Astrocyte (in vitro differentiated cells and primary cell): ENCODE results near the gene EML6. TPM values are rescaled to one million over a fixed set of nuclear protein-coding genes. Genes with fewer than 3 reads are reported as not detected.
A peak's percentile ranks its signal among the peaks of the same experiment; 100 is the strongest.

Source experiments
- DNase-seq: peaks from one replicate; pipeline ENCODE4 v3.0.0-alpha.2; 2010; ENCODE audit warnings: low read depth
- FAIRE-seq: peaks from 2 replicates; lab custom pipeline; 2011; peaks lifted over from hg19 to GRCh38; lab: Jason Lieb, UNC
- H2AFZ ChIP-seq: 2 replicates; pipeline ENCODE4 v1.6.0; 2012; ENCODE audit warnings: low read depth, low read length, inconsistent platforms
- H3K27ac ChIP-seq: 2 replicates; pipeline ENCODE4 v1.5.1; 2011; ENCODE audit warnings: low read depth, low read length, inconsistent platforms
- H3K27me3 ChIP-seq: 2 replicates; pipeline ENCODE4 v1.6.0; 2011; ENCODE audit warnings: low read length, inconsistent platforms; ENCODE audit not compliant: insufficient read depth
- H3K36me3 ChIP-seq: 2 replicates; pipeline ENCODE4 v1.5.1; 2011; ENCODE audit warnings: low read length, inconsistent platforms; ENCODE audit not compliant: insufficient read depth
- H3K4me1 ChIP-seq: 2 replicates; pipeline ENCODE4 v1.5.1; 2011; ENCODE audit warnings: low read length, inconsistent platforms; ENCODE audit not compliant: insufficient read depth
- H3K4me2 ChIP-seq: 2 replicates; pipeline ENCODE4 v1.6.0; 2012; ENCODE audit warnings: low read length, inconsistent platforms
- H3K4me3 ChIP-seq: 2 replicates; pipeline ENCODE4 v1.5.1; 2011; ENCODE audit warnings: low read depth, mild to moderate bottlenecking, low read length, inconsistent platforms; ENCODE audit not compliant: insufficient read depth
- H3K79me2 ChIP-seq: 2 replicates; pipeline ENCODE4 v1.6.0; 2012; ENCODE audit warnings: mild to moderate bottlenecking, low read length, inconsistent platforms; ENCODE audit not compliant: insufficient read depth
- H3K9ac ChIP-seq: 2 replicates; pipeline ENCODE4 v1.6.0; 2012; ENCODE audit warnings: mild to moderate bottlenecking, low read length, inconsistent platforms
- H3K9me3 ChIP-seq: 2 replicates; pipeline ENCODE4 v1.5.1; 2012; ENCODE audit warnings: low read depth, mild to moderate bottlenecking, low read length, inconsistent platforms; ENCODE audit not compliant: insufficient read depth
- H4K20me1 ChIP-seq: 2 replicates; pipeline ENCODE4 v1.6.0; 2012; ENCODE audit warnings: low read length, inconsistent platforms; ENCODE audit not compliant: insufficient read depth
- H3K27ac Mint-ChIP-seq: one replicate; pipeline ENCODE4 v1.8.0; 2021; ENCODE audit warnings: mild to moderate bottlenecking, mixed read lengths; ENCODE audit not compliant: unreplicated experiment
- H3K27me3 Mint-ChIP-seq: one replicate; pipeline ENCODE4 v1.8.0; 2021; ENCODE audit warnings: low read depth, mixed read lengths; ENCODE audit not compliant: unreplicated experiment
- H3K36me3 Mint-ChIP-seq: one replicate; pipeline ENCODE4 v1.8.0; 2021; ENCODE audit warnings: low read depth, mixed read lengths; ENCODE audit not compliant: unreplicated experiment
- H3K4me1 Mint-ChIP-seq: one replicate; pipeline ENCODE4 v1.8.0; 2021; ENCODE audit warnings: low read depth, mixed read lengths; ENCODE audit not compliant: unreplicated experiment
- H3K4me3 Mint-ChIP-seq: one replicate; pipeline ENCODE4 v1.8.0; 2021; ENCODE audit warnings: mild to moderate bottlenecking, moderate library complexity, mixed read lengths; ENCODE audit not compliant: unreplicated experiment
- H3K9me3 Mint-ChIP-seq: one replicate; pipeline ENCODE4 v1.8.0; 2021; ENCODE audit warnings: mild to moderate bottlenecking, mixed read lengths; ENCODE audit not compliant: unreplicated experiment
- EZH2 ChIP-seq: IDR thresholded peaks from 2 replicates; pipeline ENCODE4 v1.6.1; 2012; ENCODE audit warnings: mild to moderate bottlenecking, low read length, inconsistent platforms; ENCODE audit not compliant: insufficient read depth
- total RNA-seq: library from RNA; stranded (reverse); gene quantifications from 2 replicates; pipeline ENCODE4 v1.2.1, GENCODE V29; 2021
- TF ChIP-seq, protein P1 (sequence below): IDR thresholded peaks from 2 replicates; pipeline ENCODE4 v1.5.1; 2011; ENCODE audit warnings: low read depth, mild to moderate bottlenecking, inconsistent platforms, low read length, moderate library complexity; ENCODE audit not compliant: insufficient read depth

The EML6 gene
- total RNA-seq, 1 donor from 2014 or later: 0.23 TPM

DNA sequence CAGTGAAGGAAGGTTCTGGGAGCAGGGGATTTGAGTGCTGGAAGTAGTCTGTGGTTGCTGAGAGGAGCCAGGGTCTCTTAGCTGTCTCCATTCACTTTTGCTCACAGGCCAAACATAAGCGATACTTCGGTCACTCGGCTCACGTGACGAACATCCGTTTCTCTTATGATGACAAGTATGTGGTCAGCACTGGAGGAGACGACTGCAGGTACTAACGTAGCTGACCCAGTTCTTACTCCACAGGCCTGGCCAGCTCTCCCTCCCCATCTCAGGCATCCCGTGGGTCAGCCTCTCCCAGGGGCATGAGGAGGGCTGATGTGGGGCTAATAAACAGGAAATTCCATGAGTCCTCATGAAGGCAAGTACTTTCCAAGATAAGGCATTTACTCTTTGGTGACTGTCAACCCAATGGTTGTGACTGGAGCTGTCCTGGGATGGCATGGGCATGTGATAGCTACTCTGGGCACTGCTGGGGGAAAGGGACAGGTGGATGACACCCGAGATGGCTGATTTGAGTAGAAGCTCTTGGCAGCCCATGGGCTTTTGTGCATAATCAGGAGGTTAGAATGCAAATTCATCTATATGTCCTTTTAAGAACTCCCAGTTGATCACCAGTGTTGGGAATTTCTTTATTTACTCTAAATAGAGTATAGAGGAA, 245.2 kb downstream of the EML6 start:
- H3K9ac ChIP-seq: no peak overlapping the region
- peak overlapping the region; percentile 69 for H3K27ac Mint-ChIP-seq
- H3K36me3 Mint-ChIP-seq: peaks cover 41% of the 10 kb centered on the region
- TF ChIP-seq EZH2: no peak
- TF ChIP-seq, protein P1, sequence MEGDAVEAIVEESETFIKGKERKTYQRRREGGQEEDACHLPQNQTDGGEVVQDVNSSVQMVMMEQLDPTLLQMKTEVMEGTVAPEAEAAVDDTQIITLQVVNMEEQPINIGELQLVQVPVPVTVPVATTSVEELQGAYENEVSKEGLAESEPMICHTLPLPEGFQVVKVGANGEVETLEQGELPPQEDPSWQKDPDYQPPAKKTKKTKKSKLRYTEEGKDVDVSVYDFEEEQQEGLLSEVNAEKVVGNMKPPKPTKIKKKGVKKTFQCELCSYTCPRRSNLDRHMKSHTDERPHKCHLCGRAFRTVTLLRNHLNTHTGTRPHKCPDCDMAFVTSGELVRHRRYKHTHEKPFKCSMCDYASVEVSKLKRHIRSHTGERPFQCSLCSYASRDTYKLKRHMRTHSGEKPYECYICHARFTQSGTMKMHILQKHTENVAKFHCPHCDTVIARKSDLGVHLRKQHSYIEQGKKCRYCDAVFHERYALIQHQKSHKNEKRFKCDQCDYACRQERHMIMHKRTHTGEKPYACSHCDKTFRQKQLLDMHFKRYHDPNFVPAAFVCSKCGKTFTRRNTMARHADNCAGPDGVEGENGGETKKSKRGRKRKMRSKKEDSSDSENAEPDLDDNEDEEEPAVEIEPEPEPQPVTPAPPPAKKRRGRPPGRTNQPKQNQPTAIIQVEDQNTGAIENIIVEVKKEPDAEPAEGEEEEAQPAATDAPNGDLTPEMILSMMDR: no peak
- H3K4me3 Mint-ChIP-seq: no peak overlapping the region
- H3K27me3 ChIP-seq: no peaks in the 10 kb centered on the region
- no peaks in the 10 kb centered on the region for H3K27me3 Mint-ChIP-seq
- H3K4me1 Mint-ChIP-seq: peaks cover 29% of the 10 kb centered on the region
- H3K4me3 ChIP-seq: no peak overlapping the region
- no peak overlapping the region for H2AFZ ChIP-seq
- FAIRE-seq: no peak
- DNase-seq: no peak
- H3K9me3 Mint-ChIP-seq: peaks cover 2% of the 10 kb centered on the region
- H3K4me1 ChIP-seq: no peaks in the 10 kb centered on the region
- no peak overlapping the region for H3K27ac ChIP-seq
- peaks cover 79% of the 10 kb centered on the region for H4K20me1 ChIP-seq
- H3K36me3 ChIP-seq: peaks cover 46% of the 10 kb centered on the region
- H3K79me2 ChIP-seq: peaks cover 55% of the 10 kb centered on the region
- H3K9me3 ChIP-seq: no peaks in the 10 kb centered on the region
- H3K4me2 ChIP-seq: no peak overlapping the region

DNA sequence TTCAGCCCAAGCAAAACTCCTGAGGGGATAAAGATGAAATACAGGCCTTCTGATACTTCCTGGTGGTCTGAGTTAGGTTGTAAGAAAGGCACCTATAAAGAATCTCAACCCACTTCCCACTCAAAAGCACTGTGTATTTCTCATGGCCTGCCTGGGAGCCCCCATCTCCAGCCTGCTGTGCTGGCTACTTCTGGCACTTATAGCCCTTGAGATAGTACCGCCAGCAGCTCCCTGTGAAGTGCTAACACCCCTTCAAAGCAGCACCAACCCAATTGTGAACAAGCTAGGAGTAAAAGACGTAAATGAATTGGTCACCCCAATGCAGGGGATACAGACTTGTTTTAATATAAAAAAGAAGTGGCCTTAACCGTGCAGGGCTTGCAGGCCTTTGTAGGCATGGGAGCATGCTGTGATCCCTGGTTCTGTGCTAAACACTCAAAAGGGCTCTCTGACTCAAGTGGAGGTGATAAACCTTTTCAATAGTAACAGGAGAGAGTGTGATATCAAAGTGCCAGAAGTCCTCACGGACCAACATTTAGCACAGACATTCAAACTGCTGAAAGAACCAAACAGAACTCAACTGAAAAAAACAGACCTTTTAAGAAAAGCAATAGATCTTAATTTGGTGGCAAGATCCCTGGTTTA, 246.0 kb downstream of the EML6 start:
- Histone ChIP-seq H3K27ac (no peak overlapping the region), H3K4me2 (no peak overlapping the region), H3K79me2 (peaks cover 62% of the 10 kb centered on the region), H3K27me3 (no peaks in the 10 kb centered on the region), H3K4me1 (no peaks in the 10 kb centered on the region), H3K36me3 (peaks cover 48% of the 10 kb centered on the region), H3K9ac (no peak overlapping the region), H3K4me3 (no peak overlapping the region), H2AFZ (no peak overlapping the region), H3K9me3 (no peaks in the 10 kb centered on the region), H4K20me1 (peaks cover 79% of the 10 kb centered on the region)
- FAIRE-seq (no peak), DNase-seq (no peak)
- H3K4me1 Mint-ChIP-seq: peaks cover 23% of the 10 kb centered on the region
- H3K27ac Mint-ChIP-seq: no peak overlapping the region
- peaks cover 43% of the 10 kb centered on the region for H3K36me3 Mint-ChIP-seq
- no peaks in the 10 kb centered on the region for H3K27me3 Mint-ChIP-seq
- H3K4me3 Mint-ChIP-seq: no peak overlapping the region
- TF ChIP-seq, protein P1: no peak
- no peak for TF ChIP-seq EZH2
- no peaks in the 10 kb centered on the region for H3K9me3 Mint-ChIP-seq

- H3K9me3 ChIP-seq: no peaks in the 10 kb centered on the region
- Mint-ChIP-seq H3K4me3 (no peak overlapping the region), H3K27ac (no peak overlapping the region), H3K27me3 (no peaks in the 10 kb centered on the region), H3K36me3 (peaks cover 45% of the 10 kb centered on the region), H3K4me1 (peaks cover 23% of the 10 kb centered on the region), H3K9me3 (no peaks in the 10 kb centered on the region)
- H3K27me3 ChIP-seq: no peaks in the 10 kb centered on the region
- no peak overlapping the region for H2AFZ ChIP-seq
- H3K79me2 ChIP-seq: peaks cover 67% of the 10 kb centered on the region
- TF ChIP-seq, protein P1: no peak
- DNase-seq: no peak
- no peak overlapping the region for H3K27ac ChIP-seq
- H4K20me1 ChIP-seq: peaks cover 82% of the 10 kb centered on the region
- H3K9ac ChIP-seq: no peak overlapping the region
- H3K4me2 ChIP-seq: no peak overlapping the region
- H3K4me3 ChIP-seq: no peak overlapping the region
- H3K4me1 ChIP-seq: no peaks in the 10 kb centered on the region
- peaks cover 53% of the 10 kb centered on the region for H3K36me3 ChIP-seq
- FAIRE-seq: no peak
Observed at GRCh38 chr2:54969940-54970338, 246.5 kb downstream of the EML6 start.
